ENCODE measurements around the gene TLCD1. TPM values are rescaled to one million over a fixed set of nuclear protein-coding genes. Genes with fewer than 3 reads are reported as not detected.

Gene TLCD1
- total RNA-seq, 1 donor: not detected

GRCh38 chr17:28716740-28717577, 9.1 kb downstream of the TLCD1 start:
- peaks cover 2% of the 10 kb centered on the region for H3K27me3 ChIP-seq (ENCODE audit: insufficient read depth, low read length)
- H3K4me1 ChIP-seq (ENCODE audit: insufficient read depth, low read length): peaks cover 57% of the 10 kb centered on the region
- peak overlapping the region; percentile 36 for H3K4me3 ChIP-seq (ENCODE audit: low read length)
- no peaks in the 10 kb centered on the region for H3K9me3 ChIP-seq (ENCODE audit: low read depth, low read length)

GRCh38 chr17:28715217-28715616, 10.8 kb downstream of the TLCD1 start:
- Histone ChIP-seq H3K9me3 (ENCODE audit: low read depth, low read length) (no peaks in the 10 kb centered on the region), H3K4me3 (ENCODE audit: low read length) (no peak overlapping the region), H3K27me3 (ENCODE audit: insufficient read depth, low read length) (peaks cover 2% of the 10 kb centered on the region), H3K4me1 (ENCODE audit: insufficient read depth, low read length) (peaks cover 51% of the 10 kb centered on the region)

- H3K9me3 ChIP-seq (ENCODE audit: low read depth, low read length): no peaks in the 10 kb centered on the region
- H3K4me1 ChIP-seq (ENCODE audit: insufficient read depth, low read length): peaks cover 49% of the 10 kb centered on the region
- peaks cover 2% of the 10 kb centered on the region for H3K27me3 ChIP-seq (ENCODE audit: insufficient read depth, low read length)
- H3K4me3 ChIP-seq (ENCODE audit: low read length): no peak overlapping the region
These were observed 11.8 kb downstream of the TLCD1 start for GRCh38 chr17:28714281-28714680.

- Histone ChIP-seq H3K4me1 (ENCODE audit: insufficient read depth, low read length) (peaks cover 35% of the 10 kb centered on the region), H3K9me3 (ENCODE audit: low read depth, low read length) (no peaks in the 10 kb centered on the region), H3K4me3 (ENCODE audit: low read length) (no peak overlapping the region), H3K27me3 (ENCODE audit: insufficient read depth, low read length) (peaks cover 2% of the 10 kb centered on the region)
These were observed 13.2 kb downstream of the TLCD1 start for GRCh38 chr17:28712705-28713415.

GRCh38 chr17:28712032-28712704, 13.9 kb downstream of the TLCD1 start:
- Histone ChIP-seq H3K27me3 (ENCODE audit: insufficient read depth, low read length) (peaks cover 2% of the 10 kb centered on the region), H3K4me1 (ENCODE audit: insufficient read depth, low read length) (peaks cover 30% of the 10 kb centered on the region), H3K4me3 (ENCODE audit: low read length) (peak overlapping the region; percentile 70), H3K9me3 (ENCODE audit: low read depth, low read length) (no peaks in the 10 kb centered on the region)

- Histone ChIP-seq H3K27me3 (ENCODE audit: insufficient read depth, low read length) (peaks cover 2% of the 10 kb centered on the region), H3K4me3 (ENCODE audit: low read length) (peak within 1 kb of the TSS; percentile 70), H3K4me1 (ENCODE audit: insufficient read depth, low read length) (peaks cover 25% of the 10 kb centered on the region), H3K9me3 (ENCODE audit: low read depth, low read length) (no peaks in the 10 kb centered on the region)
These were observed 14.4 kb downstream of the TLCD1 start, which contains the start of gene PROCA1 for GRCh38 chr17:28711723-28712031. PROCA1 (minus strand) TSS chr17:28711888; CDS start chr17:28711660, 228 bp downstream.

- H3K9me3 ChIP-seq (ENCODE audit: low read depth, low read length): no peaks in the 10 kb centered on the region
- H3K4me1 ChIP-seq (ENCODE audit: insufficient read depth, low read length): peaks cover 20% of the 10 kb centered on the region
- peak overlapping the region; percentile 70 for H3K4me3 ChIP-seq (ENCODE audit: low read length)
- H3K27me3 ChIP-seq (ENCODE audit: insufficient read depth, low read length): no peaks in the 10 kb centered on the region
These were observed 14.9 kb downstream of the TLCD1 start for GRCh38 chr17:28710861-28711722.

GRCh38 chr17:28707339-28707720, 18.7 kb downstream of the TLCD1 start:
- no peaks in the 10 kb centered on the region for H3K27me3 ChIP-seq (ENCODE audit: insufficient read depth, low read length)
- no peaks in the 10 kb centered on the region for H3K9me3 ChIP-seq (ENCODE audit: low read depth, low read length)
- H3K4me3 ChIP-seq (ENCODE audit: low read length): no peak overlapping the region
- peaks cover 16% of the 10 kb centered on the region for H3K4me1 ChIP-seq (ENCODE audit: insufficient read depth, low read length)

- no peaks in the 10 kb centered on the region for H3K9me3 ChIP-seq (ENCODE audit: low read depth, low read length)
- H3K27me3 ChIP-seq (ENCODE audit: insufficient read depth, low read length): no peaks in the 10 kb centered on the region
These were observed 19.3 kb downstream of the TLCD1 start for GRCh38 chr17:28706471-28707338.

GRCh38 chr17:28705728-28706334, 20.2 kb downstream of the TLCD1 start:
- no peak overlapping the region for H3K4me3 ChIP-seq (ENCODE audit: low read length)
- H3K9me3 ChIP-seq (ENCODE audit: low read depth, low read length): no peaks in the 10 kb centered on the region
- no peaks in the 10 kb centered on the region for H3K27me3 ChIP-seq (ENCODE audit: insufficient read depth, low read length)
- peaks cover 5% of the 10 kb centered on the region for H3K4me1 ChIP-seq (ENCODE audit: insufficient read depth, low read length)

More at GRCh38 chr17:28706471-28707338, 19.3 kb downstream of the TLCD1 start:
- Histone ChIP-seq H3K4me3 (ENCODE audit: low read length) (no peak overlapping the region), H3K4me1 (ENCODE audit: insufficient read depth, low read length) (peaks cover 9% of the 10 kb centered on the region)

GRCh38 chr17:28705074-28705659, 20.9 kb downstream of the TLCD1 start:
- Histone ChIP-seq H3K4me3 (ENCODE audit: low read length) (no peak overlapping the region), H3K27me3 (ENCODE audit: insufficient read depth, low read length) (no peaks in the 10 kb centered on the region), H3K9me3 (ENCODE audit: low read depth, low read length) (no peaks in the 10 kb centered on the region), H3K4me1 (ENCODE audit: insufficient read depth, low read length) (no peaks in the 10 kb centered on the region)

GRCh38 chr17:28704219-28704858, 21.7 kb downstream of the TLCD1 start:
- H3K27me3 ChIP-seq (ENCODE audit: insufficient read depth, low read length): no peaks in the 10 kb centered on the region
- H3K9me3 ChIP-seq (ENCODE audit: low read depth, low read length): no peaks in the 10 kb centered on the region
- no peak overlapping the region for H3K4me3 ChIP-seq (ENCODE audit: low read length)
- no peaks in the 10 kb centered on the region for H3K4me1 ChIP-seq (ENCODE audit: insufficient read depth, low read length)

Measured in mononuclear cell (primary cell).